PC-9 (cell line): Measurements from ENCODE around the gene ALG14.

ENCODE experiments used
- CTCF ChIP-seq: fragments of 200-600 bp; sonication (generic); conservative IDR thresholded peaks from 2 replicates; pipeline ENCODE4 v1.6.1; 2017; ENCODE audit warnings: mixed run types, antibody characterized with exemption, mild to moderate bottlenecking, moderate library complexity
- EZH2 ChIP-seq: fragments of 200-600 bp; sonication (generic); IDR thresholded peaks from 2 replicates; pipeline ENCODE4 v1.8.0; 2017; ENCODE audit warnings: antibody characterized with exemption, low read depth

- TF ChIP-seq CTCF = no peak
- no peak for TF ChIP-seq EZH2
These were observed 44.7 kb upstream of the ALG14 start, which contains the start of gene TLCD4 for GRCh38 chr1:95117207-95118066.
